ENCODE data around the gene UIMC1.

UIMC1 gene

DNA sequence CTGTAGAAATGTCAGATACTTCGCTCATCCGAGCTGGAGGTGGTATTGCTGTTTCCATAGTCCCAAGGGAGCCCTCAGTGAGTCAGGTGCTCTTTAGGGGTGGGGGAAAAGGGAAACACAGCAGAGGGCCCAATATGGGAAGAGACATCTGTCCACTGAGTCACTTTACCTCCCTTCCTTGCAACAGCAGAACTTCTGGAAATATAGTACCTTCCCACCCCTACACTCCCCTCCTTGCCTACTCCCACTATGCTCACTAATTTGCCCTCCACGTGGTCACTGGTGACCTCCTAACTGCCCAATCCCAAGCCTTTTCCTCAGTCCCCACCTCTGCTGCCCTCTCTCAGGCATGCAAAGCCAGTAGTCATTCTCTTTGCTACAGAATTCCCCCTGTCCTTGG, 109.3 kb downstream of the UIMC1 start:
- no peak for DNase-seq (ENCODE audit: low spot score)
- TF ChIP-seq CTCF (IDR thresholded peaks at IDR 0.05; ENCODE audit: extremely low read depth, missing control alignments), result no peak

DNA sequence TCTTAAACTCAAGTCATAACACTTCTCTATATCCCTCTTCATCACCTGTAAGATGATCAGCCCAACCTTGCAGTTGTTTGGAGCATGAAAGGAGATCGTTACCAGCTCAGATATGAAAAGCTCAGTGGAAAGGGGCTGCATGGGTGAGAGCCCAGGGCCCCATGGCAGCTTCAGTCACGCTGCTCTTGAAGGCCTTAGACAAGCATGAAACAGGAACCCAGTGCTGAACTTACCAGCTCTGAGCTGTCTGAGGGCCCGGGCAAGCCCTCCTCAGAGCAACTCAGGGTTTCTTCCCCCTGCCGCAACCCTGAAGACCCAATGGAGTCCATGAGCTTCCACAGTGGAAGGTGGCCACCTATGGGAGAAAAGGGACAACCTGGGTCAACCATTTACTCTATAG, 110.7 kb downstream of the UIMC1 start:
- TF ChIP-seq CTCF (IDR thresholded peaks at IDR 0.05; ENCODE audit: extremely low read depth, missing control alignments), result no peak
- no peak for DNase-seq (ENCODE audit: low spot score)

GRCh38 chr5:176894298-176894697, 112.3 kb downstream of the UIMC1 start:
- TF ChIP-seq CTCF (IDR thresholded peaks at IDR 0.05; ENCODE audit: extremely low read depth, missing control alignments), result no peak
- DNase-seq (ENCODE audit: low spot score), result no peak

GRCh38 chr5:176892663-176893062, 113.9 kb downstream of the UIMC1 start:
- no peak for DNase-seq (ENCODE audit: low spot score)
- no peak for TF ChIP-seq CTCF (IDR thresholded peaks at IDR 0.05; ENCODE audit: extremely low read depth, missing control alignments)

- TF ChIP-seq CTCF (IDR thresholded peaks at IDR 0.05; ENCODE audit: extremely low read depth, missing control alignments), result no peak
These were observed 115.1 kb downstream of the UIMC1 start for GRCh38 chr5:176891331-176891958.

GRCh38 chr5:176890455-176891330, 115.9 kb downstream of the UIMC1 start:
- peak; percentile 3 for DNase-seq (ENCODE audit: low spot score)
- no peak for TF ChIP-seq CTCF (IDR thresholded peaks at IDR 0.05; ENCODE audit: extremely low read depth, missing control alignments)

More at GRCh38 chr5:176891331-176891958, 115.1 kb downstream of the UIMC1 start:
- DNase-seq (ENCODE audit: low spot score), result no peak

All from GM20000 (cell line).